NT2/D1 (cell line): ENCODE data around the gene DHCR24.

ENCODE experiments used
- DNase-seq: peaks from one replicate; pipeline ENCODE4 v3.0.0-alpha.2; 2011; ENCODE audit warnings: low read depth, low spot score
- H3K27me3 ChIP-seq: 2 replicates; pipeline ENCODE4 v1.6.0; 2011; ENCODE audit warnings: mild to moderate bottlenecking; ENCODE audit not compliant: insufficient read length, insufficient read depth
- H3K36me3 ChIP-seq: 2 replicates; pipeline ENCODE4 v1.6.1; 2011; ENCODE audit warnings: mild to moderate bottlenecking, low read length, mixed read lengths; ENCODE audit not compliant: insufficient read depth, insufficient read length
- H3K4me1 ChIP-seq: 2 replicates; pipeline ENCODE4 v1.5.1; 2011; ENCODE audit not compliant: insufficient read depth, insufficient read length
- H3K4me3 ChIP-seq: 2 replicates; pipeline ENCODE4 v1.5.1; 2011; ENCODE audit warnings: low read depth; ENCODE audit not compliant: insufficient read length
- H3K9ac ChIP-seq: 2 replicates; pipeline ENCODE4 v1.6.0; 2011; ENCODE audit warnings: low read depth; ENCODE audit not compliant: insufficient read length
- H3K9me3 ChIP-seq: 2 replicates; pipeline ENCODE4 v1.5.1; 2011; ENCODE audit warnings: mild to moderate bottlenecking, low read length; ENCODE audit not compliant: insufficient read depth
- SUZ12 ChIP-seq: IDR thresholded peaks from 2 replicates; pipeline ENCODE4 v1.6.1; 2011; ENCODE audit not compliant: insufficient read length, insufficient read depth; ENCODE audit errors: extremely low read depth
- YY1 ChIP-seq: IDR thresholded peaks from 2 replicates; pipeline ENCODE4 v1.6.1; 2011; ENCODE audit not compliant: insufficient read length, insufficient read depth
- ZNF274 ChIP-seq: IDR thresholded peaks from 2 replicates; pipeline ENCODE4 v1.6.1; 2011; ENCODE audit warnings: mild to moderate bottlenecking, low read depth, low read length

The DHCR24 gene

DNA sequence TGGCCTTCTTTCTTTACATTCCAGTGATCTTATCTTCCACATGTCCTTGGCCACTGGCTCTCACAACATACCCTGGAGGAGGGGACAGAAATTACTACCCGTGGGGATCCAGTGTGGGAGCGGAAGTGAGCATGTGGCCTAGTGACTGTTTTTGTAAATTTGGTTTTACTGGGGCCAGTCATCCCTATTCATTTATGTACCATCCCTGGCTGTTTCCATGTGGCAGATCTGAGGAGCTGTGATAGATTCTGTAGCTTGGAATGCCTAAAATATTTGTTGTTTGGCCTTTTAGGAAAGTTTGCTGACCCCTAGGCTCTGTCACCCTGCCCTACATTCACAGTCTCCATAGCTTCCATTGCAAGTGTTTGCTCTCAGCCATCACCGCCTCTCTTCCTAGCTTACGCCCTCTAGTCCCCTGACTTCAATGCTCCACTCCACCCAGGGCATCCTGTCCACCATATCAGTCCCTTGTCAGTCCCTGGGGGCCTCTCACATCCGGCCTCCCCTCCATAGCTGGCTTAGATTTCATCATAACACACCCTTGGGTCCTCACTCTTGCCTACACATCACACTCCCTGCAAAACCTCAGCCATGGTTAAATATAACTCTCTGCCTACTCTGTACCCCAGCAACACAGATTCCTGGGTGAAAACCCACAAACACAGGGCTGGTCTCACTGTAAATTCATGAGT is 25.8 kb downstream of the DHCR24 start:
- Histone ChIP-seq H3K9me3 (no peaks in the 10 kb centered on the region), H3K36me3 (peaks cover 91% of the 10 kb centered on the region), H3K4me3 (no peak overlapping the region), H3K27me3 (no peaks in the 10 kb centered on the region), H3K4me1 (peaks cover 19% of the 10 kb centered on the region), H3K9ac (no peak overlapping the region)
- TF ChIP-seq YY1 (no peak), SUZ12 (no peak), ZNF274 (no peak)
- DNase-seq, result no peak

DNA sequence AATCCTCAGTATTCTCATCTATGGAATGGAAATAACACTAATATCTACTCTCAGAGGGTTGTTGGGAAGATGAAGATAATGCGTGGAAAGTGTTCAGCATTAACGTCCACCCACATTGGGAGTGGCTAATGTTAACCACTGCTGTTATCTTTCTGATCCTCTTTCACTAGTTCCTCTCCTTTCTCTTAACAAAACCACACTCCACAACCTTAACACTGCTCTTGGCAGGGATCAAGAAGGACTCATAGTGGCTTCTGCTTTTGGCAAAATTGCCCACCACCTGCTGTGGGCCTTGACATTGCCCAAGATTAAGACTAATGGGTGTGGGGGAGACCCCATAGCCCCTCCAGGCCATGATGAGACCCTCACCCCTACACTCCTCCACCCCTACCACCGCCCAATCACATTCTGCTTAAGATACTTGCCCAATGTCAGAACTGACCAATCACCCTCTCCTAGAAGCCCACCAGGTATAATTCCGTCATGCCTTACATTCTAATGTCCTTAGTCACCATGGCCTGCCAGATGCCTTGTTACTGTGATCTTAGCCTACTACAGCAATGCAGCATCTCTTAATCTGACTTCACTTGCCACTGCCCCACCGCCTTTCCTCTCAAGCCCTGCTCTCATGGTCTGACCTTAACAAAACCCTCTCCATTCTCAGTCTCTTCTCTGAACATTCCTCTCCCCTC is 27.1 kb downstream of the DHCR24 start:
- Histone ChIP-seq H3K9ac (no peak overlapping the region), H3K9me3 (no peaks in the 10 kb centered on the region), H3K27me3 (no peaks in the 10 kb centered on the region), H3K4me3 (no peak overlapping the region), H3K4me1 (peaks cover 20% of the 10 kb centered on the region), H3K36me3 (peaks cover 88% of the 10 kb centered on the region)
- no peak for TF ChIP-seq YY1
- TF ChIP-seq SUZ12, result no peak
- no peak for TF ChIP-seq ZNF274
- DNase-seq, result no peak

DNA sequence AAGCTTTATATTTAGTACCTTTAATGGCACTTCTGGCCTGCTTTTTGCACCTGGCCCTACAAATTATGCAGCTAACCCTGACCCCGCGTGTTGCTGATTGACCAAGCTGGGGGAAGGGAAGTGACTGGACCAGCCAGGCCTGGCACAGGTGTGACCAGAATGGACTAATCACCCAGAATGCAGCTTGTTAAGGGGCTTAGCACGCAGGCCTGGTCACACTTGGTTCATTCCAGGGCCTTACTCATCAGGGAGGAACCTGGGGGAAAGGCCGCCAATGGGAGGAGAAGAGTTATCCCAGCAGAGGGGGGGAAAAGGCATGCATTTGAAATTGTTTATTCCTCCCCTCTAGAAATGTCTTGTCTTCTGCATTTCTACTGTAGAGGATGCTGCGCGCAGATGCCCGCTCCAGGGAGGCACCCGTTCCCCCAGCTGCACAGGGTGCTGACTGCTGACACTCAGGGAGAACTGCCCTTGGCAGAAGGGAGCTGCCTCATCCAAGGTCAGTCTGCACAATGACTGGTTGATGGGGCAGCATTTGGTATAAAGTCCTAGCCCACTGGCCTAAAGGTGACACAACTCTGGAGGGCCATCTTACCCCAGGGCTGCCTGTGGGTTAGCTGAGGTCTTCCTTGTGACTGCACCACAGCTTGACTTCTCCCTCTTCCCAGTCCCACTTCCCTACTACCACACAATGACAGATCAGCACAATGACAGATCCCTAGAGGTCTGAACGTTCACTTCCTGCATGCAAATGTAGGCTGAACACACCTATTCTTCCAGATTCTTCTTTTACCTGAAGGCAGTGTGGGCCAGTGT is 29.0 kb downstream of the DHCR24 start:
- H3K9me3 ChIP-seq, result no peaks in the 10 kb centered on the region
- no peak overlapping the region for H3K4me3 ChIP-seq
- H3K9ac ChIP-seq, result no peak overlapping the region
- no peaks in the 10 kb centered on the region for H3K27me3 ChIP-seq
- H3K4me1 ChIP-seq, result peaks cover 22% of the 10 kb centered on the region
- DNase-seq, result no peak
- TF ChIP-seq SUZ12 (no peak), ZNF274 (no peak), YY1 (no peak)
- peaks cover 89% of the 10 kb centered on the region for H3K36me3 ChIP-seq

GRCh38 chr1:54857141-54857540 is 29.9 kb downstream of the DHCR24 start:
- Histone ChIP-seq H3K4me3 (no peak overlapping the region), H3K4me1 (peaks cover 20% of the 10 kb centered on the region), H3K9ac (no peak overlapping the region), H3K27me3 (no peaks in the 10 kb centered on the region), H3K36me3 (peaks cover 91% of the 10 kb centered on the region), H3K9me3 (no peaks in the 10 kb centered on the region)
- no peak for DNase-seq
- TF ChIP-seq YY1 (no peak), ZNF274 (no peak)

GRCh38 chr1:54854381-54855020 is 32.5 kb downstream of the DHCR24 start:
- TF ChIP-seq YY1 (no peak), SUZ12 (no peak), ZNF274 (no peak)
- DNase-seq, result no peak
- Histone ChIP-seq H3K9me3 (no peaks in the 10 kb centered on the region), H3K27me3 (no peaks in the 10 kb centered on the region), H3K4me3 (no peak overlapping the region), H3K36me3 (peaks cover 94% of the 10 kb centered on the region), H3K4me1 (peaks cover 7% of the 10 kb centered on the region), H3K9ac (no peak overlapping the region)

- TF ChIP-seq YY1 (no peak), SUZ12 (no peak), ZNF274 (no peak)
- no peak overlapping the region for H3K4me3 ChIP-seq
- H3K9ac ChIP-seq, result no peak overlapping the region
- H3K9me3 ChIP-seq, result no peaks in the 10 kb centered on the region
- peaks cover 7% of the 10 kb centered on the region for H3K4me1 ChIP-seq
- H3K36me3 ChIP-seq, result peaks cover 94% of the 10 kb centered on the region
- DNase-seq, result no peak
- no peaks in the 10 kb centered on the region for H3K27me3 ChIP-seq
Measured at GRCh38 chr1:54853793-54854370, 33.1 kb downstream of the DHCR24 start.
